IMR-90 (cell line): Measurements from ENCODE around the gene ZNF518A. TPM values are rescaled to one million over a fixed set of nuclear protein-coding genes. Genes with fewer than 3 reads are reported as not detected.

Experiments
- ATAC-seq: fragments of 200-7000 bp; cut with Tn5 transposase; 2 replicates; pipeline ENCODE4 v1.9.1; 2020; ENCODE audit warnings: low read depth, mild to moderate bottlenecking, moderate library complexity
- BruUV-seq: library from RNA; stranded (reverse); fragments of 400-500 nt; replicated peaks from 2 replicates; lab custom pipeline; 2021; lab: Mats Ljungman, UMichigan
- CTCF ChIA-PET: fragments of 300-600 bp; formaldehyde crosslinking; extraction: SDS; loops from one replicate; lab custom pipeline; 2021; ENCODE audit warnings: antibody characterized with exemption; lab: Yijun Ruan, JAX
- POLR2A ChIA-PET: fragments of 300-600 bp; sonication (Branson Sonifier 250); formaldehyde crosslinking; loops from one replicate; lab custom pipeline; 2022; ENCODE audit warnings: antibody characterized with exemption; ENCODE audit not compliant: unreplicated experiment; lab: Charles Lee
- DNase-seq: peaks from one replicate; pipeline ENCODE4 v3.0.0; 2013
- H2AFZ ChIP-seq: replicated peaks from 2 replicates; pipeline ENCODE3; 2013; ENCODE audit warnings: low read length, mild to moderate bottlenecking; ENCODE audit not compliant: poor library complexity
- H2AK5ac ChIP-seq: 2 replicates; pipeline ENCODE4 v1.6.1; 2013; ENCODE audit warnings: low read depth, low read length, inconsistent platforms
- H2AK9ac ChIP-seq: replicated peaks from 2 replicates; pipeline ENCODE3; 2013; ENCODE audit warnings: mild to moderate bottlenecking, low read depth, low read length, moderate library complexity; ENCODE audit not compliant: poor library complexity
- H2BK120ac ChIP-seq: 2 replicates; pipeline ENCODE4 v1.6.1; 2013; ENCODE audit warnings: low read depth, low read length, inconsistent platforms
- H2BK15ac ChIP-seq: 3 replicates; pipeline ENCODE4 v1.6.1; 2013; ENCODE audit warnings: low read depth, low read length, inconsistent platforms
- H2BK20ac ChIP-seq: 2 replicates; pipeline ENCODE4 v1.6.1; 2013; ENCODE audit warnings: low read depth, mild to moderate bottlenecking, inconsistent platforms, low read length, moderate library complexity
- H2BK5ac ChIP-seq: 2 replicates; pipeline ENCODE4 v1.6.1; 2013; ENCODE audit warnings: mild to moderate bottlenecking, low read depth, low read length, inconsistent platforms; ENCODE audit not compliant: poor library complexity, severe bottlenecking
- H3K14ac ChIP-seq: replicated peaks from 2 replicates; pipeline ENCODE4 v1.6.1; 2013; ENCODE audit warnings: low read depth, low read length, inconsistent platforms
- H3K18ac ChIP-seq: 2 replicates; pipeline ENCODE4 v1.6.1; 2013; ENCODE audit warnings: low read depth, low read length, control low read depth
- H3K23ac ChIP-seq: 2 replicates; pipeline ENCODE4 v1.6.1; 2013; ENCODE audit warnings: low read depth, low read length, inconsistent platforms
- H3K27ac ChIP-seq: 2 replicates; pipeline ENCODE4 v1.5.1; 2013; ENCODE audit warnings: mild to moderate bottlenecking, control low read depth, low read length; ENCODE audit not compliant: insufficient read depth
- H3K27me3 ChIP-seq: 2 replicates; pipeline ENCODE4 v1.6.1; 2013; ENCODE audit warnings: low read length; ENCODE audit not compliant: control insufficient read depth, insufficient read depth
- H3K36me3 ChIP-seq: 2 replicates; pipeline ENCODE4 v1.6.1; 2013; ENCODE audit warnings: low read length, mixed read lengths; ENCODE audit not compliant: control insufficient read depth, insufficient read depth
- H3K4ac ChIP-seq: 2 replicates; pipeline ENCODE4 v1.6.1; 2013; ENCODE audit warnings: low read depth, low read length, inconsistent platforms
- H3K4me1 ChIP-seq: 2 replicates; pipeline ENCODE4 v1.6.1; 2013; ENCODE audit warnings: low read length, mixed read lengths; ENCODE audit not compliant: control insufficient read depth, insufficient read depth
- H3K4me2 ChIP-seq: 2 replicates; pipeline ENCODE4 v1.6.1; 2013; ENCODE audit warnings: low read depth, mild to moderate bottlenecking, control low read depth, low read length, moderate library complexity
- H3K4me3 ChIP-seq: 2 replicates; pipeline ENCODE4 v1.5.1; 2013; ENCODE audit warnings: low read depth, mild to moderate bottlenecking, control low read depth, low read length, moderate library complexity; ENCODE audit not compliant: insufficient read depth
- H3K56ac ChIP-seq: 2 replicates; pipeline ENCODE4 v1.6.1; 2013; ENCODE audit warnings: low read length, inconsistent platforms; ENCODE audit not compliant: insufficient read depth; ENCODE audit errors: extremely low read depth
- H3K79me1 ChIP-seq, 2 experiments: 2 replicates each; pipeline ENCODE4 v1.6.1; 2013; ENCODE audit warnings: low read length in 2 of 2, inconsistent platforms in 1 of 2, low read depth in 1 of 2
- H3K9ac ChIP-seq: 2 replicates; pipeline ENCODE4 v1.6.1; 2013; ENCODE audit warnings: low read depth, low read length, control low read depth
- H3K9me1 ChIP-seq: 2 replicates; pipeline ENCODE4 v1.6.1; 2013; ENCODE audit warnings: low read length, inconsistent platforms; ENCODE audit not compliant: insufficient read depth
- H3K9me3 ChIP-seq: 2 replicates; pipeline ENCODE4 v1.6.1; 2013; ENCODE audit warnings: low read length; ENCODE audit not compliant: control insufficient read depth, insufficient read depth
- H4K20me1 ChIP-seq: 2 replicates; pipeline ENCODE4 v1.6.1; 2013; ENCODE audit warnings: low read length, inconsistent platforms; ENCODE audit not compliant: insufficient read depth
- H4K5ac ChIP-seq: 2 replicates; pipeline ENCODE4 v1.6.1; 2013; ENCODE audit warnings: mild to moderate bottlenecking, low read depth, low read length, control low read depth
- H4K8ac ChIP-seq, 2 experiments: 2 replicates each; pipeline ENCODE4 v1.6.1; 2013; ENCODE audit warnings: low read depth in 2 of 2, low read length in 2 of 2, control low read depth in 1 of 2, inconsistent platforms in 1 of 2
- H4K91ac ChIP-seq: 2 replicates; pipeline ENCODE4 v1.6.1; 2013; ENCODE audit warnings: low read depth, low read length, inconsistent platforms; ENCODE audit not compliant: insufficient read depth
- CEBPB ChIP-seq: IDR thresholded peaks from 2 replicates; pipeline ENCODE4 v1.6.1; 2012; ENCODE audit warnings: low read depth, low read length, improper control_type of control experiment
- ELK1 ChIP-seq: fragments of 150-350 bp; IDR thresholded peaks from 2 replicates; pipeline ENCODE4 v1.6.1; 2016; ENCODE audit warnings: low read depth, mild to moderate bottlenecking, low read length, moderate library complexity, borderline replicate concordance
- MAZ ChIP-seq: IDR thresholded peaks from 2 replicates; pipeline ENCODE4 v1.6.1; 2012; ENCODE audit warnings: low read depth, mild to moderate bottlenecking, low read length, improper control_type of control experiment, moderate library complexity, borderline replicate concordance
- MXI1 ChIP-seq: IDR thresholded peaks from 2 replicates; pipeline ENCODE4 v1.6.1; 2012; ENCODE audit warnings: low read depth, mild to moderate bottlenecking, low read length, moderate library complexity, borderline replicate concordance
- RCOR1 ChIP-seq: IDR thresholded peaks from 2 replicates; pipeline ENCODE4 v1.6.1; 2012; ENCODE audit warnings: mild to moderate bottlenecking, low read length, improper control_type of control experiment; ENCODE audit not compliant: insufficient replicate concordance
- RFX5 ChIP-seq: IDR thresholded peaks from 2 replicates; pipeline ENCODE4 v1.8.0; 2012; ENCODE audit warnings: low read depth, mild to moderate bottlenecking, low read length, moderate library complexity
- WGBS, 2 experiments: methylation state at CpG; one replicate each; pipeline versions ENCODE4 v1.1.5 to v1.1.7; 2013; ENCODE audit warnings: missing lambda C conversion rate in 2 of 2; ENCODE audit not compliant: insufficient read length in 1 of 2; ENCODE audit errors: extremely low coverage in 2 of 2; 5-methylcytosine and 5-hydroxymethylcytosine counted together
- dilution Hi-C: fragments of 300-500 bp; cut with HindIII; formaldehyde crosslinking; loops from one replicate; pipeline ENCODE4 v1.14.3; 2018; ENCODE audit warnings: low sequenced_read_pairs; ENCODE audit not compliant: unreplicated experiment
- in situ Hi-C: fragments of 300-500 bp; cut with MboI; formaldehyde crosslinking; loops from 3 replicates; pipeline ENCODE4 v1.14.3; 2019; ENCODE audit warnings: low sequenced_read_pairs, inconsistent platforms, mixed read lengths
- intact Hi-C: fragments of 100-400 bp; cut with micrococcal nuclease; formaldehyde crosslinking; loops from 2 replicates; pipeline ENCODE4 v1.10.0; 2022
- polyA plus RNA-seq, 3 experiments: library from polyadenylated mRNA; depleted of rRNA; stranded (reverse); fragments of >200 nt; gene quantifications; 2 replicates each; pipeline ENCODE4 v1.2.3, GENCODE V29; 2012; ENCODE audit warnings: low replicate concordance in 1 of 3
- total RNA-seq: library from RNA; depleted of rRNA; stranded (reverse); fragments of >200 nt; gene quantifications from 2 replicates; pipeline ENCODE4 v1.2.3, GENCODE V29; 2012

Gene ZNF518A
- total and polyA plus RNA-seq, 2 of the 4 experiments (the other 2 are of a cell fraction): 2.1 to 7.9 TPM

DNA sequence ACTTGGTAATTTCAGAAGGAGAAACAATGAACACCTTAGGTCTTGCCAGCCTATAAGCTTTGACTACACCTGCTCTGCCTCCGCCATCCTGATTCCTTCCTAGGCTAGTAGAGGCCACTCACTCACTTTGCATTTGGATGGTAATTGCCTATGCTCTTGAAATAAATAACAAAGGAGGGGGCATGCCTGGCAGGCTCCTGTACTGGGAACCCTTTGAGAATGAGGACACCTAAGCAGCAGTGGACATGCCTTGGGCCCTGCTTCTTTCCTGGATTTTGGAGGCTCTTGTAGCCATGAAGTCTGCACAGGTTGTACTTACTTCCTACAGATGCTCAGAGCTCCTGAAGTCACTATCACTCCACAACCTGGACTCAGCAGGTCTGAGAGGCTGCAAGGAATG lies 75.5 kb downstream of the ZNF518A start:
- Histone ChIP-seq H2BK5ac (no peak overlapping the region), H2BK20ac (no peak overlapping the region), H2AK9ac (no peak overlapping the region), H3K4me3 (no peak overlapping the region), H3K79me1 (no peaks in the 10 kb centered on the region), H2BK15ac (no peak overlapping the region), H3K23ac (no peak overlapping the region), H3K27ac (no peak overlapping the region), H2BK120ac (no peak overlapping the region), H2AK5ac (no peak overlapping the region), H3K4ac (no peak overlapping the region), H3K9ac (no peak overlapping the region), H3K27me3 (no peaks in the 10 kb centered on the region), H4K91ac (no peak overlapping the region), H3K4me1 (no peaks in the 10 kb centered on the region), H3K4me2 (no peak overlapping the region), H3K9me3 (no peaks in the 10 kb centered on the region), H2AFZ (no peak overlapping the region), H3K36me3 (no peaks in the 10 kb centered on the region), H3K14ac (no peak overlapping the region), H3K9me1 (no peaks in the 10 kb centered on the region), H3K56ac (no peak overlapping the region), H3K18ac (no peak overlapping the region), H4K5ac (no peak overlapping the region), H4K20me1 (no peaks in the 10 kb centered on the region), H4K8ac (no peak overlapping the region)
- BruUV-seq: no TSS peak
- dilution Hi-C loops (no loop called here), intact Hi-C loops (no loop called here), in situ Hi-C loops (no loop called here)
- WGBS, 2 experiments: no CpG with 5 or more reads among the region's 1 CpG
- DNase-seq: no peak
- TF ChIP-seq ELK1 (no peak), MXI1 (no peak), RCOR1 (no peak), RFX5 (no peak), CEBPB (no peak), MAZ (no peak)
- ATAC-seq: no peak
- ChIA-PET POLR2A (no interaction called here), CTCF (no interaction called here)
